Smooth muscle cell of the brain vasculature (primary cell): Measurements from ENCODE around the gene CHAMP1.
"Not testable (repeated sequence)": the region's sequence is repeated elsewhere in the genome, so short reads cannot be mapped to it uniquely, and the experiment has no call there.

Experiments used
- DNase-seq: peaks from one replicate; pipeline ENCODE4 v3.0.0-alpha.2; 2012; ENCODE audit warnings: low read depth, low spot score

CHAMP1 gene

DNA sequence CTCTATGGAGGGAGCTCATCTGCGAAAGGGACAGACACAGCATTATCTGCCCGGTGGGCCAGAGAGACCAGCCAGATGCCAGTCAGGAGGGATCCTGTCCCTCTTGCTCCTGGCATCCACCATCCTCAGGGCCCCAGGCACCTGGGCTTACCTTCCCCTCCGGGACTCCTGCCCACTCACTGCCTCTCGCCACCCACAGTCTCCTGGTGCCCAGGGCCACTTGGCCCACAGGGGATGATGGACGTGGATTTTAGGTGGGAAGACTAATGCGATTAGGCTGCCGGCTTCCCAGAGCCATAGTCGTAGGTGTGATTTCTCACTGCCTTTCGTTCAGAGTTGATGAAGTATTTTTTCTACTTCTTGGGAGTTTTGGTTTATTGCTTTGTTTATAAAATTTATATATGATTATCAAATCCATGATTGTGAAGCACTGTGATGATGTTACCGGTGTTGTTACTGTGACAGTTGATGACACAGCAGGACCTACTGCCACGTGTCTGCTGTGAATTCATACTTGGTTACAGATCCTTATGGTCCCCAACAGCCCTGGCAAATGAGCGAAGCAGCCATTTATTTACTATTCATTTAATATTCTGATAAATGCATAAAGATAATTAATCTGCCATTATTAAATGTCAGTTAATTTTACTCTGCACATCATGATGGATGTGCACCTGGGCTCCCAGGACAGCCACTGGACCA is 14.5 kb upstream of the CHAMP1 start:
- DNase-seq, result no peak

DNA sequence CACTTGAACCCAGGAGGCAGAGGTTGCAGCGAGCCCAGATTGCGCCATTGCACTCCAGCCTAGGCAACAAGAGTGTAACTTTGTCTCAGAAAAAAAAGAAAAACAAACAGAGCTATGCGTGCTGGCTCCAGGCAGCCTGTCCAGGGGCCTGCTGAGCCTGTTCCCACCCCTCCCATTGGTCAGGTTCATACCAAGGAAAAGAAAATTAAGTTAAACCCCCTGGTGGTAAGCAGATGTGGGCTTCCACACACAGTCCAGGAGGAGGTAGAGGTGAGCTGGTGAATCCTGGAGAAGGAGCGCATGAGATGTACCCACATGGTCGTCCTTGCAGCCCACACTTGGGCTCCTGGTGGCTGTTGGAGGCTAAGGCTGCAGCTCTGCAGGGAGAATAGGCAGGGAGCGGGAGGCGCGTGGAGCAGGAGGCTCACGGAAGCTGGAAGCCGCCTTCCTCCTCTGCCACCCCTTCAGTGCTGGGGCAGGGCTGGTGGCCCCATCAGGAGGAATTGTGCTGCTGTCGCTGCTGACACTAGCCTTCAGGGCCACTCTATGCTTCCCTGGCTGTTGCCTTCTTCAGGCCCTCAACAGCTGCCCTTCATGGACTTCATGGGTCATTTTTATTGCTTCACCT is 10.5 kb upstream of the CHAMP1 start:
- no peak for DNase-seq

DNA sequence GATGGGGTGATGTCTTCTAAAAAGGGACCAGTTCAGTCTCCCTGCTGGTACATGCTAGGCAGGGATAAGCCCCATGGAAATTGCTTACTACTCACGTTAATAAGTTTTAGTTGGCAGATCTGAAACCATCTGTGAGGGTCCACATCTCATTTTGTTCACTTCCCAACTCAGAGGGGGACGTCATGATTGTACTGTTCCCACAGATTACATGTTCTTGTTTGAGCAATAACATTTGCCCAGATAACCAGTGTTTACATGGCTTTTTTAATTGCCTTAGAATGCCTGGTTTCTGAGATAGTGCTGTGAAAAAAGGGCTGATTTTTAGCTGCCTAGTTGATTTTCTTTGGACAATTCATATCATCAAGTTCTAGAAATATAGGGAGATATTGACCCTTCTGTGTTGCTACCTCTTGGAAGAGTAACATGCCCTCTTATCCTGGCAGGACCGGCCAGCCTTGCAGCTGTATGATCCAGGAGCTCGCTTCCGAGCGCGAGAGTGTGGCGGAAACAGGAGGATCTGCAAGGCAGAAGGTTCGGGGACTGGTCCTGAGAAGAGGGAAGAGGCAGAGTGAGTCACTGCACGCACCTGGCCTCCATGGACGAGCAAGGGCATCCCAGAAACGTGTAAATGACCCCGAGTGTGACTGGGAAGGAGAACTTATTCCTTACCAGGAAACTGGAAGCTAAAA is 9.8 kb upstream of the CHAMP1 start:
- DNase-seq, result no peak

DNA sequence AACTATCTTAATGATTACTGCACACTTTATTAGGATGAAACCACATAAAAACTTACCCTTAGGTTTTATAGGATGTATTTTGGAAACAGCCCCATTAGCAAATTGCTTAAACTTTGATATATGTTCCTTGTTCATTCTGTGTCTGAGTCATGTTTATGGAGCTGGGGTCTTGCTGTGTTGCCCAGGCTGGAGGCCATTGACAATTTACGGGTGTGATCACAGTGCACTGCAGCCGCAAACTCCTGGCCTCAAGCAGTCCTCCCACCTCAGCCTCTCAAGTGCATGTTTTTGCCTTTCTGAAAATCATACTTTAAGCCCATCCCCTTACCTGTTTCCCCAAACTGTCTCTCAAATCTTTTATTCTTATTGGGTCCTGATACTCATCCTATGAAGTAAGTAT is 5.2 kb upstream of the CHAMP1 start:
- no peak for DNase-seq

DNA sequence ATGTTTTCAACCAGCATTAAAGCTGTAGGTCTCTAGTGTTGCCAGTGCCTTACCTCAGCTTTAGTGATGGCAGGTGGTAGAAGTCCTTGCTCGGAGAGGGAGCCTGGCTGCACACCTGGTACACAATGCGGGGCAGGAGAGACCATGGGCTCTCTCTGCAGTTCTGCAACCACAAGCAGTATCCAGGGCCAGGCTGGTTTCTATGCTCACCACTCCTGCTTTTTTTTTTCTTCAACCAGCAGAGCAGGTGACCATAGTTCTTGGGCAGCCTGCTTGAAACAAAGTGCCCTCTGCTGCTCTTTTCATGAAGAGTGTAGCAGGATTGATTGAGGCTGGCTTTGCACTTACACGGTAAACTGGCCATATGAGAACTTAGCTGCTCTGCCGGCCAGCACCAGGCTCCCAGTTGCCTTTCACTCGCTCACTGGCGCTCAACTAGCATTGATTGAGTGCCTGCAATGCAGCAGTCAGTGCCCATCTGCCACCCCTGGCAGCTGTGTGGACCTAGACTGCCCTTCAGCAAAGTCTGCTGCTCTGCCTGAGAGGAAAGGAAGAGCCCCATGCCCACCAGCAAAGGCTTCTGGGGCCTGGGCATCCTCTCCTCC is 4.4 kb upstream of the CHAMP1 start:
- no peak for DNase-seq

DNA sequence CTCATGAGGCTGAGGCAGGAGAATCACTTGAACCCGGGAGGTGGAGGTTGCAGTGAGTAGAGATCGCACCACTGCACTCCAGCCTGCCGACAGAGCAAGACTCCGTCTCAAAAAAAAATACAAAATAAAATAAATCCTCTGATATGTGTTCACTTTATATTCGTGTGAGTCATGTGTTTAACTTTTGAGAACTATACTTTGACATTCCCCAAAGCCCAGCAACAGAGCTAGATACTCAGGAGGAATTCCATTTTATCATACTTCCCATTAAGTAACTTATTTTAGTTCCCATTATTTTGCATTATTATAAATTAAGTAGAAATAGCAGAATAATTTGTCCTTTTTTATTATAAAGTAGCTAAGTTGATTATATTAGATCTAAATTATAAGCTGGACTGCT is 3.3 kb upstream of the CHAMP1 start:
- DNase-seq, result no peak

GRCh38 chr13:114311387-114311786 is 2.9 kb upstream of the CHAMP1 start:
- DNase-seq, result no peak

- DNase-seq, result no peak
Observed at GRCh38 chr13:114311908-114312307, 2.4 kb upstream of the CHAMP1 start.

DNA sequence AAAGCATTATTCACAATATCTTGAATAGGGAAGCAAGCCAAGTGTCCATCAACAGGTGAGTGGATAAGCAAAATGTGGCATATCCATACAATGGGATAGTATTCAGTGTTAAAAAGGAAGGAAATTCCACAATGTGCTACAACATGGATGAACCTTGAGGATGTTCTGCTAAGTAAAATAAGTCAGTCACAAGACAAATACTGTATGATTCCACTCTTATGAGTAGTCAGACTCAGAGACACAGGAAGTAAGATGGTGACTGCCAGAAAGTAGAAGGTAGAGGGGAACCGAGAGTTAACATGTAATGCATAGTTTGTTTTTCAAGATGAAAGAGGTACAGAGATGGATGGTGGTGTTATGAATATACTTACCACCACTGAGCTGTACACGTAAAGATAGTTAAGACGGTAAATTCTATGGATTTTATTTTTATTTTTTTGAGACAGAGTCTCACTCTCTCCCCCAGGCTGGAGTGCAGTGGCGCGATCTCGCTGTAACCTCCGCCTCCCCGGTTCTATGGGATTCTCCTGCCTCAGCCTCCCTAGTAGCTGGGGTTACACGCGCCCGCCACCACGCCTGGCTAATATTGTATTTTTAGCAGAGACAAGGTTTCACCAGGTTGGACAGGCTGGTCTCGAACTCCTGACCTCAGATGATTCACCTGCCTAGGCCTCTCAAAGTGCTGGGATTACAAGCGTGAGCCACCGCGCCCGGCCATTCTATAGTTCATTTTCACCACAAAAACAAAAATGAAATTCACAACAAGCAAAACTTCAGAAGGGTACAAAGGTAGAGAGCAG is 1.0 kb upstream of the CHAMP1 start:
- no peak for DNase-seq

GRCh38 chr13:114315074-114315785 is 927 bp downstream of the CHAMP1 start:
- no peak for DNase-seq

GRCh38 chr13:114318624-114319023 is 4.3 kb downstream of the CHAMP1 start:
- no peak for DNase-seq

DNA sequence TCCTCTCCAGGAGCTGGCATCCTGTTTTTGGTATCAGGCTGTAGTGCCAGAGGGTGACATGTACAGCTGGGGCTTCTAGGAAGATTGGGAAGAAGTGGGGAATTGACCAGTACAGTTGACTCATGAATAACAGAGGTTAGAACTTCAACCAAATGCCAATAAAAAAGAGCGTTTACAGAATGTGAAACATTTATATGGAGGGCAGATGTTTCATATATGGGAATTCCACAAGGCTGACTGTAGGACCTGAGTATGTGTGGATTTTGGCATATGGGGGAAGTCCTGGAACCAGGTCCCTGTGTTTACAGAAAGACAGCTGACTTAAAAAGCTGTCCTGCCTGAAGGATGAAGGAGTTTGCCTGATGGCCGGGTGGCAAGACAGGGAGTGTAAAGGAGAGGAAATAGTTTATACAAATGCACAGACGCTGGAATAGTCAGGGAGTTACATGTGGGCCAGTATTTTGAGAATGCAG is 5.2 kb downstream of the CHAMP1 start:
- DNase-seq, result no peak

GRCh38 chr13:114320065-114320464 is 5.8 kb downstream of the CHAMP1 start:
- DNase-seq, result no peak

- no peak for DNase-seq
Observed at GRCh38 chr13:114321256-114321655, 7.0 kb downstream of the CHAMP1 start.

- DNase-seq, result no peak
Observed at GRCh38 chr13:114323349-114323748, 9.0 kb downstream of the CHAMP1 start.

DNA sequence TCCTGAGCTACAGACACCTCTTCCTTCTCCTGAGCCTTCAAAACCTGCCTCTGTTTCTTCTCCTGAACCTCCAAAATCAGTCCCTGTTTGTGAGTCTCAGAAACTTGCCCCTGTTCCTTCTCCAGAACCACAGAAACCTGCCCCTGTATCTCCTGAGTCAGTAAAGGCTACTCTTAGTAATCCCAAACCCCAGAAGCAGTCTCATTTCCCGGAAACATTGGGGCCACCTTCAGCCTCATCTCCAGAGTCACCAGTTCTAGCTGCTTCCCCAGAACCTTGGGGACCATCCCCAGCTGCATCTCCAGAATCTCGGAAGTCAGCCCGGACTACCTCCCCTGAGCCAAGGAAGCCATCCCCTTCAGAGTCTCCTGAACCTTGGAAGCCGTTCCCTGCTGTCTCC is 10.0 kb downstream of the CHAMP1 start:
- no peak for DNase-seq

- no peak for DNase-seq
Observed at GRCh38 chr13:114325729-114326128, 11.4 kb downstream of the CHAMP1 start.

DNA sequence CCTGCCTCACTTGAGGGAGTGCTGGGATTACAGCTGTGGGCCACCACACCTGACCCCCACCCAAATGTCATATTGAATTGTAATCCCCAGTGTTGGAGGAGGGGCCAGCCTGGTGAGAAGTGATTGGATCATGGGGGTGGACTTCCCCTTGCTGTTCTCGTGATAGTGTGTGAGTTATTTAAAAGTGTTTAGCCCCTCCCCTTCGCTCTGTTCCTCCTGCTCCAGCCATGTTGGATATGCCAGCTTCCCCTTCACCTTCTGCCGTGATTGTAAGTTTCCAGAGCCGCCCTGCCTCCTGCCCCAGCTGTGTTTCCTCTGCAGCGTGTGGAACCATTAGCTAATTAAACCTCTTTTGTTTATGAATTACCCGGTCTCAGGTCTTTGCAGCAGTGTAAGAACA is 13.7 kb downstream of the CHAMP1 start:
- DNase-seq, result no peak

DNA sequence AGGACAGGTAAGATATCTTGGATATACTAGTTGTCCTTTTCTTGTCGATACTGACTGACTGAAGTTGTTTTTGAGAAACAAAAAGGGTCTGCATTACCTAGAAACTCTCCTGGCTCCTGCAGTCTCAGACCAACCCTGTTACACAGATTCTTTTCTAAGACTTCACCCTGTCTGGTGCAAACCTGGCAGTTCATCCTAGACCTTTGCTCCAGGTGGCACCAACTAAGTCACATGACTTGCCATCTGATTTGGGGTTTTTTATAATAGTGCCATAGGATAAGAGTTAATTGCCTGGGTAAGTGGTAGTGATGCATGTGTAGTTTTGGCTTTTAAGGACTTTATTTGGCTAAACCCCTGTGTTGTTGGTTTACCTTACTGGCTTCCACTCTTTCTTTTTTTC is 14.3 kb downstream of the CHAMP1 start:
- no peak for DNase-seq

DNA sequence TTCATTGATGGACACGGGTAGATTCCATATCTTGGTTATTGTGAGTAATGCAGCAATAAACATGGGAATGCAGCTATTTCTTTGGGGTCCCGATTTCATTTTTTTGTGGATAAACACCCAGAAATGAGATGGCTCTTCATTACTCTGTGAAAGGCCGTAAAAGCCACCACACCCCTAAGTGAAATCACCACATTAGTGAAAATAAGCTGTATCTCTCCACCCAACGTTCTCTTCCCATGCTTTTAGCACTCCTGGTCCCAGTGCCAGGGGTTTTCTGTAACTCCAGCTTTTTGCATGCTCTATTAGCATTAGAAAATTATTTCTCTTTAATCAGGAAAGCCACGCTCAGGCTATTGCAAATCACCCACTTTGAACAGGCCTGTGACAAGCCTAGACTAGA is 15.8 kb downstream of the CHAMP1 start:
- no peak for DNase-seq

- not testable (repeated sequence) for DNase-seq
Observed at GRCh38 chr13:114333881-114334280, 19.6 kb downstream of the CHAMP1 start.
